SK-N-SH treated with all-trans-retinoic acid at 6 μM for 48 hours (cell line): ENCODE data around the gene OTOG.

Experiments used
- ARNTL ChIP-seq: fragments of 450-650 bp; formaldehyde crosslinking; IDR thresholded peaks from 2 replicates; pipeline ENCODE4 v1.5.0; 2020; ENCODE audit warnings: low read depth, mild to moderate bottlenecking, moderate library complexity, borderline replicate concordance
- BACH2 ChIP-seq: fragments of 250-450 bp; sonication (Bioruptor Pico); IDR thresholded peaks from 2 replicates; pipeline ENCODE4 v1.9.0; 2021; ENCODE audit warnings: mild to moderate bottlenecking, borderline replicate concordance
- CREB5 ChIP-seq: fragments of 250-450 bp; sonication (Bioruptor Pico); IDR thresholded peaks from 2 replicates; pipeline ENCODE4 v1.5.1; 2020; ENCODE audit warnings: low read depth, mild to moderate bottlenecking, moderate library complexity
- GLIS3 ChIP-seq: fragments of 250-450 bp; sonication (Bioruptor Pico); IDR thresholded peaks from 2 replicates; pipeline ENCODE4 v1.5.0; 2020; ENCODE audit warnings: mild to moderate bottlenecking, moderate library complexity
- PPARA ChIP-seq: fragments of 250-450 bp; sonication (Bioruptor Pico); IDR thresholded peaks from 2 replicates; pipeline ENCODE4 v1.5.0; 2020; ENCODE audit warnings: mild to moderate bottlenecking, borderline replicate concordance
- SNAI2 ChIP-seq: fragments of 250-450 bp; sonication (Bioruptor Pico); IDR thresholded peaks from 2 replicates; pipeline ENCODE4 v1.5.0; 2020; ENCODE audit warnings: mild to moderate bottlenecking, moderate library complexity
- TOX ChIP-seq: fragments of 250-450 bp; sonication (Bioruptor Pico); IDR thresholded peaks from 2 replicates; pipeline ENCODE4 v1.8.0; 2021; ENCODE audit warnings: mild to moderate bottlenecking, moderate library complexity, borderline replicate concordance
- ZC3H10 ChIP-seq: fragments of 250-450 bp; sonication (Bioruptor Pico); IDR thresholded peaks from 2 replicates; pipeline ENCODE4 v1.5.1; 2021; ENCODE audit warnings: mild to moderate bottlenecking, moderate library complexity
- ZFP3 ChIP-seq: fragments of 250-450 bp; sonication (Bioruptor Pico); IDR thresholded peaks from 2 replicates; pipeline ENCODE4 v1.5.0; 2020; ENCODE audit warnings: mild to moderate bottlenecking, moderate library complexity
- ZNF565 ChIP-seq: fragments of 450-650 bp; formaldehyde crosslinking; conservative IDR thresholded peaks from 2 replicates; pipeline ENCODE4 v1.5.0; 2020; ENCODE audit warnings: low read depth, mild to moderate bottlenecking, moderate library complexity
- ZNF70 ChIP-seq: fragments of 450-650 bp; formaldehyde crosslinking; IDR thresholded peaks from 2 replicates; pipeline ENCODE4 v1.5.0; 2020; ENCODE audit warnings: mild to moderate bottlenecking, moderate library complexity
- TF ChIP-seq, protein P1 (sequence below): fragments of 250-450 bp; sonication (Bioruptor Pico); IDR thresholded peaks from 2 replicates; pipeline ENCODE4 v1.8.0; 2020; ENCODE audit warnings: mild to moderate bottlenecking, moderate library complexity, borderline replicate concordance

DNA sequence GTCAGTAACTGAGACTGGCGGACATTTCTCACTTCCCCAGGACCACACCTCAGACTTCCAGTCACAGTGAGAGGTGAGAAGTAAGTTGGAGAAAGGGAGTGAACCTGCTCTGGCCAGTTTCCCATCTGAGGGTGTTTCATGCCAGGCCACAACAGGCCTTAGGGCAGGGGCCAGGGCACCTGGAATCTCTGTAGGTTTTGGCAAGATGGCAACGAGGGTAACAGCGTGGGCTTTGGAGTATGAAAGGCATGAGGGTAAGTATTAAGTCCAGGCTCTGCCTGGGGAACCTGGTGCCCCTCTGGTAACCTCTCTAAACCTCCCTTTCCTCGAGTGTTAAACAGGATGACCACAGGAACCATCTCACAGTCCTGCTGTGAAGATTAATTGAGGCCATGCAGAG, 41.9 kb upstream of the OTOG start:
- no peak for TF ChIP-seq SNAI2 (CRISPR knock-in tag)
- TF ChIP-seq, protein P1, sequence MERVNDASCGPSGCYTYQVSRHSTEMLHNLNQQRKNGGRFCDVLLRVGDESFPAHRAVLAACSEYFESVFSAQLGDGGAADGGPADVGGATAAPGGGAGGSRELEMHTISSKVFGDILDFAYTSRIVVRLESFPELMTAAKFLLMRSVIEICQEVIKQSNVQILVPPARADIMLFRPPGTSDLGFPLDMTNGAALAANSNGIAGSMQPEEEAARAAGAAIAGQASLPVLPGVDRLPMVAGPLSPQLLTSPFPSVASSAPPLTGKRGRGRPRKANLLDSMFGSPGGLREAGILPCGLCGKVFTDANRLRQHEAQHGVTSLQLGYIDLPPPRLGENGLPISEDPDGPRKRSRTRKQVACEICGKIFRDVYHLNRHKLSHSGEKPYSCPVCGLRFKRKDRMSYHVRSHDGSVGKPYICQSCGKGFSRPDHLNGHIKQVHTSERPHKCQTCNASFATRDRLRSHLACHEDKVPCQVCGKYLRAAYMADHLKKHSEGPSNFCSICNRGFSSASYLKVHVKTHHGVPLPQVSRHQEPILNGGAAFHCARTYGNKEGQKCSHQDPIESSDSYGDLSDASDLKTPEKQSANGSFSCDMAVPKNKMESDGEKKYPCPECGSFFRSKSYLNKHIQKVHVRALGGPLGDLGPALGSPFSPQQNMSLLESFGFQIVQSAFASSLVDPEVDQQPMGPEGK (CRISPR knock-in tag): no peak
- TF ChIP-seq ZC3H10 (CRISPR knock-in tag): no peak
- no peak for TF ChIP-seq ZNF70 (CRISPR knock-in tag)
- TF ChIP-seq CREB5 (CRISPR knock-in tag): no peak
- no peak for TF ChIP-seq TOX (CRISPR knock-in tag)
- TF ChIP-seq BACH2 (CRISPR knock-in tag): no peak
- TF ChIP-seq ARNTL: no peak
- no peak for TF ChIP-seq ZFP3 (CRISPR knock-in tag)
- TF ChIP-seq PPARA (CRISPR knock-in tag): no peak
- no peak for TF ChIP-seq GLIS3 (CRISPR knock-in tag)
- TF ChIP-seq ZNF565 (CRISPR knock-in tag): no peak
